WI38 (cell line): Measurements from ENCODE around the gene FAM131B.

ENCODE experiments used
- H3K4me3 ChIP-seq: 2 replicates; pipeline ENCODE4 v1.5.1; 2011; ENCODE audit warnings: low read depth, mild to moderate bottlenecking, control low read depth, low read length
- TF ChIP-seq, protein P1 (sequence below): IDR thresholded peaks from 2 replicates; pipeline ENCODE4 v1.5.1; 2012; ENCODE audit warnings: low read depth, mild to moderate bottlenecking, control low read depth, low read length

Gene FAM131B

DNA sequence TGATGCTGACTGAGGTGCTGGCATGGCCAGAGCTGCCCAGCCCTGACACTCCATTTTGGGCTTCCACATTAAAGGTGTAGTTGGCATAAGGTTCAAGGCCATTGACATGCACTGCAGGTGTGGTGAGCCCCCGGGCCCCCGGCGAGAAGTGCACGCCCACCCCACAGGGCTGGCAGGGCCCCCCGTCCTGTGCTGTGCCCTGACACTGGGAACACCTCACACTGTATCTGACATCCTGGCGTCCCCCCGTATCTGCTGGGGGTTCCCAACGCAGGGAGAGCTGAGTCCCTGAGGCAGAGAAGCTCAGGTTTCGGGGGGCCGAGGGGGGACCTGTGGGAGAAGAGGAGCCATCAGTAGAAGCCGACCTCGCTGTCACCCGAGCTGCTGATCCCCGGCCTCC, 36.1 kb upstream of the FAM131B start:
- no peak overlapping the region for H3K4me3 ChIP-seq
- TF ChIP-seq, protein P1, sequence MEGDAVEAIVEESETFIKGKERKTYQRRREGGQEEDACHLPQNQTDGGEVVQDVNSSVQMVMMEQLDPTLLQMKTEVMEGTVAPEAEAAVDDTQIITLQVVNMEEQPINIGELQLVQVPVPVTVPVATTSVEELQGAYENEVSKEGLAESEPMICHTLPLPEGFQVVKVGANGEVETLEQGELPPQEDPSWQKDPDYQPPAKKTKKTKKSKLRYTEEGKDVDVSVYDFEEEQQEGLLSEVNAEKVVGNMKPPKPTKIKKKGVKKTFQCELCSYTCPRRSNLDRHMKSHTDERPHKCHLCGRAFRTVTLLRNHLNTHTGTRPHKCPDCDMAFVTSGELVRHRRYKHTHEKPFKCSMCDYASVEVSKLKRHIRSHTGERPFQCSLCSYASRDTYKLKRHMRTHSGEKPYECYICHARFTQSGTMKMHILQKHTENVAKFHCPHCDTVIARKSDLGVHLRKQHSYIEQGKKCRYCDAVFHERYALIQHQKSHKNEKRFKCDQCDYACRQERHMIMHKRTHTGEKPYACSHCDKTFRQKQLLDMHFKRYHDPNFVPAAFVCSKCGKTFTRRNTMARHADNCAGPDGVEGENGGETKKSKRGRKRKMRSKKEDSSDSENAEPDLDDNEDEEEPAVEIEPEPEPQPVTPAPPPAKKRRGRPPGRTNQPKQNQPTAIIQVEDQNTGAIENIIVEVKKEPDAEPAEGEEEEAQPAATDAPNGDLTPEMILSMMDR, result no peak

DNA sequence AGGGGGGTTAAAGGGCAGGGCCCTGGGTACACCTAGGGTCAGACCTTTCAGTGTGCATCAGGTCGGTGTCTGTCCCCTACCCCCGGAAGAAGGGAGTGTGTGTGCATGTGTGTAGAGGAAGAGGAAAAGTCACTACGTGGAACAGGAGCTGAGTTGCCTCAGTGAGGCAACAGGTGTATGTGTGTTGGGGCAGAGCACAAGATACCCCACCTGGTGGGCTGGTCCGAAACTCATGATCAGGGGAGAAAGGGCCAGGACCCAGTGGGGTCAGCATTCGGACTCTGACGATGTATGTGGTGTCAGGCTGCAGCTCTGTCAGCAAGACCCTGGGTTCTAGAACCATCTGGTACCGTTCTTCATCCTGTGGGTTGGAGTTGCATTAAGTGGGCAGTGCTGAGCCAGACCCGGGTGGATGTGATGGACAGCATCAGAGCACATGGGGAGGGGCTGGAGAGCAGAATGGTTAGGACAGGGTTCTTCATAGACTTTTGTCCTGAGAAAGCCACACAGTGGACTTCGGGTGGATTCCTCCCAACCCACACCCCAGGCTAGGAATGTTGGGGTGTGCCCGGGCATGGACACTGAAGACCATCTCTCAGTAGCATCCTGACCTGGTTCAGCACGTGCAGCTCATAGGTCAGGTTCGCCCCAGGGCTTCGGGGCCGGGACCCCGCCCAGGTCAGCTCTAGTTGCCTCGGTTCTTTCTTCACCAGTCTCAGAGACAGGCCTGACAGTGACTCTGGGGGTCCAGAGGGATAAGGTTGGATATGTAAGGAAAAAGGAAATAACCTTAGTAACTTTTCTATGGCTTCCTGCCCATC, 35.4 kb upstream of the FAM131B start:
- TF ChIP-seq, protein P1, result no peak

DNA sequence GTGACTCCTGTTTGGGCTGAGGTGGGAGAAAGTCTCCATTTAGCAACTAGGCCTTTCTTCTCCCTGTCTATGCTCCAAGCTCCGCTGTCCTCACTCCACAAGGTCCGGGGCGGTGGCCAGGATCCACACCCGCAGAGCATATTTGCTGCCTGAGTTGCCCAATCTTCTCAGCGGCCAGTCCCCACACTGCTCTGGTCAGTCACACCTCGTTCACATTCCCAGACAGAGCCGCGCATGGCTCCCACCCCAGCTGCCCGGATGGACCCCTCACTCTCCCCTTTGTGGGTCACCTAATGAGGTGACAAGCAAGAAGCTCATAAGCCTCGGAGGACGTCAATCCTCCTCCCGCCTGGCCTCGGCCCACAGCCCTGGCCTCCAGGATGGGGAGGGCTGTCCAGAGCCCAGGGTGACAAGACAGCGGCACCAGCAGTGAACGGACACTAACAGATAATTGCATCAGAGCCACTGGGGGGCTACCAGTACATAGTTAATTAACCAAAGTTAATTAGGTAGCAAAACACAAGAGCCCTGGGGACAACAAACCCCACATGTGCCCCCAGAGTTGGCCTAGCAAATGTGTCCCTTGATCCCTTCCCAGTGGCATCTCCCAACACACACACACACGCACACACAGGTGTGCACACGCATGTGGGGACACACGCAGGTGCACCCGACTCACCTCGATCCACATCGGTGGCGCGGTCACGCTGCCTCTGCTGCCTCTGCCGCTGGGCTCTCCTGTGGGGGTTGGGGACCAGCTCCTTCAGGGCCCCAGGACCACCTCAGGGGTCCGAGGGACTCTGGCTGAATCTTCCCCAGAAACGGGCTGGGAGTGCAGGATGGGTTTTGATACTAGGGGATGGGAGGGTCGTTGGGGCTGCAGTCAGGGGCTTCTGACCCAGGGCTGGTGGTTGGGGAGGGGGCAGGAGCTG, 34.4 kb upstream of the FAM131B start:
- no peak overlapping the region for H3K4me3 ChIP-seq
- TF ChIP-seq, protein P1, result no peak

More for the DNA sequence above, 35.4 kb upstream of the FAM131B start:
- no peak overlapping the region for H3K4me3 ChIP-seq

DNA sequence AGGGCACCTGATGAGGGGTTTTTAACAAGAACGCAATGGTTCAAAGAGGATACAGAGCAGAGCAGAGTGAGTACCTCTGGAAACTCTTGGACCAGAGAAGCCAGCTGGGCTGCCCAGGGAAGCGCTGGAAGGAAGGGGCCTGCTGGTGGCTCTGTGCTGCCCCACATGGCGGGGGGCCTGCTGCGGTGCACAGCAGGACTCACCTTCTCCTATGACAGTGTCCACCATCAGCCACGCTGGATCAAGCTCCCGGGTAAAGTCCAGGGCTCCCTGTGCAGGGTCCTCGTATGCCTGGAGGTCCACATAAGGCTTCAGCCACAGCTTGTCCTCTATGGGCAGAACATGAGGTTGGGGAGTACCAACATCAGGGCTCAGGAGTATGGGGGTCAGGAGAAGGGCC, 33.7 kb upstream of the FAM131B start:
- TF ChIP-seq, protein P1, result no peak

DNA sequence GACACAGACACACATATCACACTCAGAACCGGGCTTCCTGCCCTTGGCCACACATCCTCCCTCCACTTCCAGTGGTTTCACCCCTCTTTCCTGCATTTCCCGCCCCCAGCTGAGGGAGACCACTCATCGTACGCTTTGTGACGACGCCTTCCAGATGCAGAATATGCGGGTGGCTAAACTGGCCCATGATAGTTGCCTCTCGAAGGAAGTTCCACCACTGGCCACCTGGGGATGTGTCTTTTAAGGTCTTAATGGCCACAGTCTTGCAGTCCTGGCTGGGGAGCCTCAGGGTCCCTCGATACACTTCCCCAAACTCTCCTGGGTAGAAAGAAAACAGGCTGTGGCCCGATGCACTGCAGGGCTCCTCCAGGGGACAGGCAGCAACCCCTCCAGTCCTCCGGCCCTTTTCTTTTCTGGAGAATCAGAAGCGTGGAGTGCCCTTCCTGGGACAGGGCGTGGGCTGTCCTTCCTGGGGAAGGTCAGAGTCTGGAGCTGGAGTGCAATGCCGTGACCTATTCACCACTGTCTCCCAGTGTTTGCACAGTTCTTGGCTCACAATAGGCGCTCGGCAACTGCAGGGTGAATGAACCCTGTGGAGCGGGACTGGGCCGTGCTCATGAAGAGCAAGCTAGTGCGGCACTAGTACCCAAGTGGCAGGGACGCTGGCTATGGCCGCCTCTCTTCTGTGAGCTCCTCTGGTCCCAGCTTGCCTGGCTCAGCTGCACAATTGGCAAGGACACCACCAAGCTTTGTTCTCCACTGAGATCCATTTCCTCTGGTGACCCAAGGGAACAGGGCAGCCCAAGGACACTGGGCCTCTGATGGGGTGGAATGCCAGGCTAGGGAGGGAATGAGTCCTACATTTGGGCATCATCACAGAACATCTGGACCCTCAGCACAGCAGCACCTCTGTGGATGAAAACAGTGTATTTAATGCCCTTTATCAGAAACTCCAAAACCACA, 33.0 kb upstream of the FAM131B start:
- H3K4me3 ChIP-seq, result no peak overlapping the region
- TF ChIP-seq, protein P1, result peak; percentile 13; the same call in 1 of the 2 replicates

More for the DNA sequence above, 33.7 kb upstream of the FAM131B start:
- no peak overlapping the region for H3K4me3 ChIP-seq

DNA sequence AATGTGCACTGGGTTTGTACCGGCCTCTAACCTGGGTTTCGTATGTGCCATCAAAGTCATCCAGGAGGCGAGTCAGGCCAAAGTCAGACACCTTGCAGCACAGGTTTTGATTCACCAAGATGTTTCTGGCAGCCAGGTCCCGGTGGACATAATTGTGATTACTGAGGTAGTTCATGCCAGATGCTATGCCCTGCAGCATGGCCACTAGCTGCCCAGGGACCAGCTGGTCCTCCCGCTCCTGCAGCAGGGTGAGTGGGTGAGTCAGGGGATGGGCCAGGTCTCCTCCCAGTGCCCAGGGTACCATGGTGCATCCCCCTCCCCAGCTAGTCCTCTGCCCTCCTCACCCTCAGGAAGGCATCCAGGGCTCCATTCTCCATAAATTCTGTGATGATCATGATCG, 32.3 kb upstream of the FAM131B start:
- H3K4me3 ChIP-seq, result no peak overlapping the region
- TF ChIP-seq, protein P1, result no peak
